ENCODE results near the gene KLHDC4. TPM values are rescaled to one million over a fixed set of nuclear protein-coding genes. Genes with fewer than 3 reads are reported as not detected.

Gene KLHDC4
- total and polyA plus RNA-seq, 8 donors, result 25.5 to 119 (median 43.5) TPM

DNA sequence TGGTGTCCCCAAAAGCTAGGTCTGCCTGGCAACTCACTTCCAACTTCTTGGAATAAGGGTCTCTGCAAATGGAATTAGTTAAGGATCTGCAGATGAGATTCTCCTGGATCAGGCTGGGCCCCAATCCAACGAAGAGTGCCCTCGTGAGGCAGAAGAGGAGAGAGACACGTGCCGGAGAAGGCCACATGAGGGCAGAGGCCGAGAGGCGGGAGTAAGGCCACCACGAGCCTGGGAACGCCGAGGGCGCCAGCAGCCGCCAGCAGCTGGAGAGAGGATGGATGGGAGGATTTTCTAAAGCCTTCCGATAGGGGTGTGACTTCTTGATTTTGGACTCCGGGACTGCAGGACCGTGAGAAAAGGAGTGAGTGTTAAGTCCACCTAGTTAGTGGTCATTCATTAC, 87.2 kb downstream of the KLHDC4 start:
- H3K27me3 ChIP-seq, result peaks cover 0 to 30% (median 2%) of the 10 kb centered on the region in 3 donors
- WGBS, 5 donors, result 39 to 63% (median 46%) methylated on average over 12 to 14 of the region's 14 CpGs
- no peak overlapping the region for H3K27ac ChIP-seq
- intact Hi-C loops (cut with DNase I; ENCODE audit: low total_unique reads), result no loop called here
- no peak for TF ChIP-seq EP300 (IDR thresholded peaks at IDR 0.05)
- no peak for TF ChIP-seq POLR2AphosphoS5 (IDR thresholded peaks at IDR 0.05)
- no peak for TF ChIP-seq CTCF (IDR thresholded peaks at IDR 0.05)
- TF ChIP-seq POLR2A (IDR thresholded peaks at IDR 0.05), result no peak
- no peaks in the 10 kb centered on the region for H3K9me3 ChIP-seq
- no peaks in the 10 kb centered on the region for H3K36me3 ChIP-seq
- no peaks in the 10 kb centered on the region for H3K4me1 ChIP-seq
- DNase-seq, result no peak
- H3K4me3 ChIP-seq, result no peak overlapping the region

DNA sequence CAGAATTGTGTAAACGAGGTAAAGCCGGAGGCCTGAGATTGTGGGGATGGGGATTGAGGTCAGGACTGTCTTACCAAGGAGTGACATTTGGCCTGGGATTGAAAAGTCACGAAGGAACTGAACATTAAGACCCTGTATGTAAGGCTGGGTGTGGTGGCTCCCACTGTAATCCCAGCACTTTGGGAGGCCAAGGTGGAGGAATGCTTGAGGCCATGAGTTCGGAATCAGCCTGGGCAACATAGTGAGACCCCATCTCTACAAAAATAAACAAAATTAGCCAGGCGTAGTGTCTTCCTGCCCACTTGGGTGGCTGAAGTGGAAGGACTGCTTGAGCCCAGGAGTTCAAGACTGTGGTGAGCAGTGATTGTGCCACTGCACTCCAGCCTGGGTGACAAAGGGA, 88.0 kb downstream of the KLHDC4 start:
- no peak overlapping the region for H3K27ac ChIP-seq
- intact Hi-C loops (cut with DNase I; ENCODE audit: low total_unique reads), result no loop called here
- no peaks in the 10 kb centered on the region for H3K36me3 ChIP-seq
- TF ChIP-seq POLR2AphosphoS5 (IDR thresholded peaks at IDR 0.05) (no peak), CTCF (IDR thresholded peaks at IDR 0.05) (no peak), POLR2A (IDR thresholded peaks at IDR 0.05) (no peak), EP300 (IDR thresholded peaks at IDR 0.05) (no peak)
- no peak overlapping the region for H3K4me3 ChIP-seq
- no peaks in the 10 kb centered on the region for H3K4me1 ChIP-seq
- H3K27me3 ChIP-seq, result peaks cover 0 to 22% (median 2%) of the 10 kb centered on the region in 3 donors
- 74 to 87% (median 83%) methylated on average over 5 of the region's 5 CpGs for WGBS, 5 donors
- no peak for DNase-seq
- no peaks in the 10 kb centered on the region for H3K9me3 ChIP-seq

GRCh38 chr16:87675111-87675719, 90.6 kb downstream of the KLHDC4 start:
- WGBS, 5 donors, result 23 to 56% (median 45%) methylated on average over 8 to 15 of the region's 15 CpGs
- DNase-seq, result no peak
- intact Hi-C loops (cut with DNase I; ENCODE audit: low total_unique reads), result no loop called here
- TF ChIP-seq EP300 (IDR thresholded peaks at IDR 0.05), result no peak
- no peak for TF ChIP-seq POLR2AphosphoS5 (IDR thresholded peaks at IDR 0.05)
- no peak for TF ChIP-seq POLR2A (IDR thresholded peaks at IDR 0.05)
- no peak for TF ChIP-seq CTCF (IDR thresholded peaks at IDR 0.05)
- Histone ChIP-seq H3K4me3 (no peak overlapping the region), H3K9me3 (no peaks in the 10 kb centered on the region), H3K4me1 (no peaks in the 10 kb centered on the region), H3K27me3 (peaks cover 0 to 13% (median 0%) of the 10 kb centered on the region in 3 donors), H3K27ac (no peak overlapping the region), H3K36me3 (no peaks in the 10 kb centered on the region)

DNA sequence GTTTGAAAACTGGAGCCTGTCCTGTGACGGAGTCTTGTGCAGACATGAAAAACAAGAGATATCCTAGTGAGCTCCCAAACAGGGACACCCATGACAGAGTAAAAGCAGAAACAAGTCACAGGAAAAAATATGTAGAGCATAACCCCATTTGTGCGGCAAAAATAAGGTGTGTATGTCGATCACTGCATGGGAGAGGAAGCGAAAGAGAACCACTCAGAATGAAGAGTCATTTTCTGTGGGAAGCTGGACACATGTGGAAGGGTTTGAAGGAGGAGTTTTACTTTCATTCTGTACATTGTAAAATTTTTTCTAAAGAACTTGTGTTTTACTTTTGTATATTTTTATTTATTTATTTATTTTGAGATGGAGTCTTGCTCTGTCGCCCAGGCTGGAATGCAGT, 91.4 kb downstream of the KLHDC4 start:
- intact Hi-C loops (cut with DNase I; ENCODE audit: low total_unique reads), result no loop called here
- 69 to 88% (median 86%) methylated on average over 5 of the region's 5 CpGs for whole genome bisulfite sequencing, 5 donors

More for the DNA sequence above, 91.4 kb downstream of the KLHDC4 start:
- DNase-seq, result no peak
- Histone ChIP-seq H3K36me3 (no peaks in the 10 kb centered on the region), H3K9me3 (no peaks in the 10 kb centered on the region), H3K4me3 (no peak overlapping the region), H3K27me3 (peaks cover 0 to 15% (median 0%) of the 10 kb centered on the region in 3 donors), H3K27ac (no peak overlapping the region), H3K4me1 (no peaks in the 10 kb centered on the region)
- TF ChIP-seq EP300 (IDR thresholded peaks at IDR 0.05) (no peak), CTCF (IDR thresholded peaks at IDR 0.05) (no peak), POLR2AphosphoS5 (IDR thresholded peaks at IDR 0.05) (no peak), POLR2A (IDR thresholded peaks at IDR 0.05) (no peak)
